GM12874 (cell line): ENCODE measurements around the gene DENND1B.

Source experiments
- CTCF ChIP-seq: IDR thresholded peaks from 2 replicates; pipeline ENCODE4 v1.5.1; 2011; ENCODE audit warnings: low read depth, mild to moderate bottlenecking, control low read depth, low read length, moderate library complexity; ENCODE audit not compliant: insufficient read depth

DENND1B gene

GRCh38 chr1:197807216-197807615 is 31.9 kb upstream of the DENND1B start:
- TF ChIP-seq CTCF = no peak

- no peak for TF ChIP-seq CTCF
Observed at GRCh38 chr1:197806718-197807117, 31.4 kb upstream of the DENND1B start.

GRCh38 chr1:197801684-197802083 is 26.4 kb upstream of the DENND1B start:
- TF ChIP-seq CTCF = no peak

GRCh38 chr1:197801111-197801482 is 25.8 kb upstream of the DENND1B start:
- TF ChIP-seq CTCF = no peak

GRCh38 chr1:197800379-197801110 is 25.3 kb upstream of the DENND1B start:
- no peak for TF ChIP-seq CTCF

- TF ChIP-seq CTCF = no peak
Observed at GRCh38 chr1:197799271-197799670, 24.0 kb upstream of the DENND1B start.

- TF ChIP-seq CTCF = no peak
Observed at GRCh38 chr1:197798492-197798891, 23.2 kb upstream of the DENND1B start.
